Measurements from ENCODE around the gene MAP3K5. TPM values are rescaled to one million over a fixed set of nuclear protein-coding genes. Genes with fewer than 3 reads are reported as not detected.

Gene MAP3K5
- total RNA-seq, 1 donor from 2014 or later = 1.7 TPM

GRCh38 chr6:136740050-136740974 lies 52.0 kb downstream of the MAP3K5 start:
- no peak overlapping the region for H3K27ac ChIP-seq (ENCODE audit: low read depth, low read length)
- no peaks in the 10 kb centered on the region for H3K9me3 ChIP-seq (ENCODE audit: insufficient read depth, low read depth, low read length)
- TF ChIP-seq CTCF (IDR thresholded peaks at IDR 0.05; ENCODE audit: insufficient read depth, low read depth, low read length) (no peak), EZH2 (IDR thresholded peaks at IDR 0.05; ENCODE audit: insufficient read depth, low read length) (no peak)
- H4K20me1 ChIP-seq (ENCODE audit: insufficient read depth, low read length) = peaks cover 19% of the 10 kb centered on the region
- H3K9ac ChIP-seq (ENCODE audit: low read length) = no peak overlapping the region
- Mint-ChIP-seq H3K4me1 (ENCODE audit: low read depth, unreplicated experiment) (peaks cover 4% of the 10 kb centered on the region), H3K27me3 (ENCODE audit: low read depth, unreplicated experiment) (no peaks in the 10 kb centered on the region), H3K9me3 (ENCODE audit: unreplicated experiment) (no peaks in the 10 kb centered on the region), H3K36me3 (ENCODE audit: low read depth, unreplicated experiment) (no peaks in the 10 kb centered on the region), H3K4me3 (ENCODE audit: unreplicated experiment) (no peak overlapping the region), H3K27ac (ENCODE audit: unreplicated experiment) (no peak overlapping the region)
- no peaks in the 10 kb centered on the region for H3K4me1 ChIP-seq (ENCODE audit: insufficient read depth, low read length)
- H3K36me3 ChIP-seq (ENCODE audit: insufficient read depth, low read length) = no peaks in the 10 kb centered on the region
- no peak overlapping the region for H3K4me3 ChIP-seq (ENCODE audit: insufficient read depth, low read depth, low read length)
- H3K4me2 ChIP-seq (ENCODE audit: low read length) = no peak overlapping the region
- DNase-seq (ENCODE audit: low read depth) (no peak), FAIRE-seq (no peak)
- H2AFZ ChIP-seq (ENCODE audit: low read depth, low read length) = no peak overlapping the region
- H3K27me3 ChIP-seq (ENCODE audit: insufficient read depth, low read length) = no peaks in the 10 kb centered on the region
- peaks cover 12% of the 10 kb centered on the region for H3K79me2 ChIP-seq (ENCODE audit: insufficient read depth, low read length)

- H4K20me1 ChIP-seq (ENCODE audit: insufficient read depth, low read length) = peaks cover 19% of the 10 kb centered on the region
- peaks cover 4% of the 10 kb centered on the region for H3K4me1 Mint-ChIP-seq (ENCODE audit: low read depth, unreplicated experiment)
- H2AFZ ChIP-seq (ENCODE audit: low read depth, low read length) = no peak overlapping the region
- no peak overlapping the region for H3K4me3 Mint-ChIP-seq (ENCODE audit: unreplicated experiment)
- peaks cover 10% of the 10 kb centered on the region for H3K79me2 ChIP-seq (ENCODE audit: insufficient read depth, low read length)
- H3K4me1 ChIP-seq (ENCODE audit: insufficient read depth, low read length) = no peaks in the 10 kb centered on the region
- DNase-seq (ENCODE audit: low read depth) = no peak
- no peak overlapping the region for H3K27ac ChIP-seq (ENCODE audit: low read depth, low read length)
- H3K27me3 Mint-ChIP-seq (ENCODE audit: low read depth, unreplicated experiment) = no peaks in the 10 kb centered on the region
- no peaks in the 10 kb centered on the region for H3K9me3 ChIP-seq (ENCODE audit: insufficient read depth, low read depth, low read length)
- no peaks in the 10 kb centered on the region for H3K36me3 ChIP-seq (ENCODE audit: insufficient read depth, low read length)
- H3K36me3 Mint-ChIP-seq (ENCODE audit: low read depth, unreplicated experiment) = no peaks in the 10 kb centered on the region
- H3K4me2 ChIP-seq (ENCODE audit: low read length) = no peak overlapping the region
- no peak overlapping the region for H3K27ac Mint-ChIP-seq (ENCODE audit: unreplicated experiment)
- H3K4me3 ChIP-seq (ENCODE audit: insufficient read depth, low read depth, low read length) = no peak overlapping the region
- no peak overlapping the region for H3K9ac ChIP-seq (ENCODE audit: low read length)
- no peaks in the 10 kb centered on the region for H3K9me3 Mint-ChIP-seq (ENCODE audit: unreplicated experiment)
- no peak for TF ChIP-seq EZH2 (IDR thresholded peaks at IDR 0.05; ENCODE audit: insufficient read depth, low read length)
- no peak for TF ChIP-seq CTCF (IDR thresholded peaks at IDR 0.05; ENCODE audit: insufficient read depth, low read depth, low read length)
- H3K27me3 ChIP-seq (ENCODE audit: insufficient read depth, low read length) = no peaks in the 10 kb centered on the region
- FAIRE-seq = no peak
Measured at GRCh38 chr6:136739501-136739900, 52.8 kb downstream of the MAP3K5 start.

- no peak overlapping the region for H2AFZ ChIP-seq (ENCODE audit: low read depth, low read length)
- peaks cover 19% of the 10 kb centered on the region for H4K20me1 ChIP-seq (ENCODE audit: insufficient read depth, low read length)
- H3K36me3 ChIP-seq (ENCODE audit: insufficient read depth, low read length) = no peaks in the 10 kb centered on the region
- peaks cover 8% of the 10 kb centered on the region for H3K79me2 ChIP-seq (ENCODE audit: insufficient read depth, low read length)
- Mint-ChIP-seq H3K9me3 (ENCODE audit: unreplicated experiment) (no peaks in the 10 kb centered on the region), H3K4me3 (ENCODE audit: unreplicated experiment) (no peak overlapping the region), H3K4me1 (ENCODE audit: low read depth, unreplicated experiment) (peaks cover 4% of the 10 kb centered on the region), H3K27ac (ENCODE audit: unreplicated experiment) (no peak overlapping the region), H3K36me3 (ENCODE audit: low read depth, unreplicated experiment) (no peaks in the 10 kb centered on the region), H3K27me3 (ENCODE audit: low read depth, unreplicated experiment) (no peaks in the 10 kb centered on the region)
- no peak for TF ChIP-seq CTCF (IDR thresholded peaks at IDR 0.05; ENCODE audit: insufficient read depth, low read depth, low read length)
- no peak for TF ChIP-seq EZH2 (IDR thresholded peaks at IDR 0.05; ENCODE audit: insufficient read depth, low read length)
- H3K4me2 ChIP-seq (ENCODE audit: low read length) = no peak overlapping the region
- H3K9me3 ChIP-seq (ENCODE audit: insufficient read depth, low read depth, low read length) = no peaks in the 10 kb centered on the region
- no peaks in the 10 kb centered on the region for H3K4me1 ChIP-seq (ENCODE audit: insufficient read depth, low read length)
- no peak overlapping the region for H3K27ac ChIP-seq (ENCODE audit: low read depth, low read length)
- no peaks in the 10 kb centered on the region for H3K27me3 ChIP-seq (ENCODE audit: insufficient read depth, low read length)
- H3K4me3 ChIP-seq (ENCODE audit: insufficient read depth, low read depth, low read length) = no peak overlapping the region
- DNase-seq (ENCODE audit: low read depth) = no peak
- FAIRE-seq = no peak
- no peak overlapping the region for H3K9ac ChIP-seq (ENCODE audit: low read length)
Measured at GRCh38 chr6:136739071-136739470, 53.2 kb downstream of the MAP3K5 start.
